HG02938 (cell line): Measurements from ENCODE around the gene ZNF414.
"Not testable (repeated sequence)": the region's sequence is repeated elsewhere in the genome, so short reads cannot be mapped to it uniquely, and the experiment has no call there.

ENCODE experiments used
- ATAC-seq: cut with Tn5 transposase; IDR thresholded peaks from one replicate; pipeline ENCODE4 v1.9.1; 2021; ENCODE audit warnings: mild to moderate bottlenecking, moderate library complexity; ENCODE audit not compliant: unreplicated experiment

ZNF414 gene

DNA sequence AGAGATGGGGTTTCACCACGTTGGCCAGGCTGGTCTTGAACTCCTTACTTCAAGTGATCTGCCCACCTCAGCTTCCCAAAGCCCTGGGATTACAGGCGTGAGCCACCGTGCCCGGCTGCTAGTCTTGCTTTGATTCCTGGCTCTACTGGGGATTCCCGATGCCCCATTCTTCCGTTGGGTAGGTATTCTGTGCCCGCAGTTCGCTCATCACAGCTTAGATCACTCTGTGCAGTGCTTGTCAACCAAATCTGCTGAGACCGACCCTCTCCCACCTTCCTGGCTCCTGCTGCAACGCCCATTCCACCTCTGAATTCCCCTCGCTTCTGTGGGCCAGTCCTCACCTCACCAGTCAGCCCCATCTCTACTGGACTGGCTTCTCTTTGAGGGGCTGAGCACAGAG is 4.6 kb upstream of the ZNF414 start:
- ATAC-seq, result no peak

DNA sequence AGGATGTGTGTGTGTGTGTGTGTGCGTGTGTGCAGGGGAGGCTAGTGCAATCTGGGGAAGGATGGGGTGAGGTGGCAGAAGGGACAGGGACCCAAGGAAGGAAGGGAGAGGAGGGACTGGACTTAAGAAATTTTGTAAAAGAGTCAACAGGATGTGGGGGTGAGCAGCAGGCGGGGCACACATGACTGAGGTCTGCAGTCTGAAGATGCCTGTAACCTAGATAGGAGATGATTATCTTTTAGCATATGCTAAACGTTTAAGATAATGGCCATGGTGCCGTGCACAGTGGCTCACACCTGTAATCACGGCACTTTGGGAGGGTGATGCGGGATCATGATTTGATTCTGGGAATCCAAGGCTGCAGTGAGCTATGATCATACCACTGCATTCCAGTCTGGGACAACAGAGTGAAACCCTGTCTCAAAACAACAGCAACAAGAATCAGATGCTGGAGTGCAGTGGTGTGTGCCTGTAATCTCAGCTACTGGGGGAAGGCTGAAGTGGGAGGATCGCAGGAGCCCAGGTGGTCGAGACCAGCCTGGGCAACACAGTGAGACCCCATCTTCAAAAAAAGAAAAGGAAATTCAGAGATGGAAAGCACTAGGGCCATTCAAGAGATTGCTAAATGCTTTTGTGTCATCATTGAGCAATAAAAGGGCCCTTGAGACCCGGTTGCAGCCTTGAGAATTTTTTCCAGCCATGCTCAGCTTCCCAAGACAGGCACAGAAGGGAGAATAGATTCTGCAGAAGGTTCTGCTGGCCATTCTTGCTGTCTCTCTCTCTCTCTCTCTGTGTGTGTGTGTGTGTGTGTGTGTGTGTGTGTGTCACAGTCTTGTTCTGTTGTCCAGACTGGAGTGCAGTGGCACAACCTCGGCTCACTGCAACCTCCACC is 3.8 kb upstream of the ZNF414 start:
- ATAC-seq, result no peak

DNA sequence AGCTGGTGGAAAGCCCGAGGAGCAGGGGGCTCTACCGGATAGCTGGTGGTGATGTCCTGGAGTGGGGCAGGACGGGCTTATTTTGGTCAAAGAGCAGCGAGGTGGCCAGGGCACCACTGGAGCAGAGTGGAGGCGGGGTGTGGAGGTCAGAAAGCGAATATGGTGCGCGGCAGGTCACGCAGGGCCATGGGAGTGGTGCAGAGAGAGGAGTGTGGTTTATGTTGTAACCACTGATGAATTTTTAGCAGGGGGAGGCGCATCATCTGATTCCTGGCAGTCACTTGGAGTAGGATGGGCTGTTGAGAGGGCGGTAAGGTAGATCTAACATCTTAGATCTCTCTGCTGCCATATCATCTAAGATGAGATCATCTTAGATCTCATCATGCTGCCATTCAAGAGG is 1.4 kb upstream of the ZNF414 start:
- ATAC-seq, result no peak

DNA sequence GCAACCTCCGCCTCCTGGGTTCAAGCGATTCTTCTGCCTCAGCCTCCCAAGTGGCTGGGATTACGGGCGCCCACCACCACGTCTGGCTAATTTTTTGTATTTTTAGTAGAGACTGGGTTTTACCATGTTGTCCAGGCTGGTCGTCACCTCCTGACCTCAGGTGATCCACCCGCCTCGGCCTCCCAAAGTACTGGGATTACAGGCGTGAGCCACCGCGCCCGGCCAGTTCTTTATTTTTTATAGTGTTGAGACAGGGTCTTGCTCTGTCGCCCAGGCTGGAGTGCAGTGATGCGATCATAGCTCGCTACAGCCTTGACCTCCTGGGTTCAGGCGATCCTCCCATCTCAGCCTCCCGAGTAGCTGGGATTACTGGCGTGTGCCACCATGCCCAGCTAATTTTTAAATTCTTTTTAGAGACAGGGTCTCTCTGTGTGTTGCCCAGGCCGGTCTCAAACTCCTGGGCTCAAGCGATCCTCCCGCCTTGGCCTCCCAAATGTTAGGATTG is 590 bp upstream of the ZNF414 start:
- ATAC-seq, result not testable (repeated sequence)

DNA sequence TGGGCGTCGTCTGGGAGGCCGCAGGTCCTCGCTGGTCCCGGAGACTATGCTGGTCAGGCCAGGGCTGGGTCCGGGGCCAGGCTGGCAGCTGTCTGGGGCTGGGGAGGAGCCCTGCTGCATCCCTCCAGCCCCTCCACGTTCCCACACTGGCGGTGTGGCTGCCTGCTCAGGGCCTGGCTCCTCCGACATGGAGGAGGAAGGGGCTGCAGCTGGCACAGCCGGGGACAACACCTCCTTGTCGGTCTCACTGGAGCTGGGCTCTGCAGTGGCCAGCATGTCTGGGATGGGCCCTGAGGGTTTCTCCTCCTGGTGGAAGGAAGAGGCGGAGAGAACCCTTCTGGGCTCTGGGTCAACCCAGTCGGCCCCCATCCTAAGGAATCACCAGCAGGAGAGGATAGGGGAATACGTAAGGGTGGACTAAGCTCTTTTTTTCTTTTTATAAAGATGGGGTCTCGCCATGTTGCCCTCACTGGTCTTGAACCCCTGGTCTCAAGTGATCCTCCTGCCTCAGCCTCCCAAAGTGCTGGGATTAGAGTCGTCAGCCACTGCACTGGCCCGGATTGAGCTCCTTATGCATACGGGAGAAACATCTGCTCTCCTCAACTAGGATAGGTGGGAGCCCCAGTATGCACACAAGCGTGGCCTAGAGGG is 806 bp downstream of the ZNF414 start:
- ATAC-seq, result no peak

DNA sequence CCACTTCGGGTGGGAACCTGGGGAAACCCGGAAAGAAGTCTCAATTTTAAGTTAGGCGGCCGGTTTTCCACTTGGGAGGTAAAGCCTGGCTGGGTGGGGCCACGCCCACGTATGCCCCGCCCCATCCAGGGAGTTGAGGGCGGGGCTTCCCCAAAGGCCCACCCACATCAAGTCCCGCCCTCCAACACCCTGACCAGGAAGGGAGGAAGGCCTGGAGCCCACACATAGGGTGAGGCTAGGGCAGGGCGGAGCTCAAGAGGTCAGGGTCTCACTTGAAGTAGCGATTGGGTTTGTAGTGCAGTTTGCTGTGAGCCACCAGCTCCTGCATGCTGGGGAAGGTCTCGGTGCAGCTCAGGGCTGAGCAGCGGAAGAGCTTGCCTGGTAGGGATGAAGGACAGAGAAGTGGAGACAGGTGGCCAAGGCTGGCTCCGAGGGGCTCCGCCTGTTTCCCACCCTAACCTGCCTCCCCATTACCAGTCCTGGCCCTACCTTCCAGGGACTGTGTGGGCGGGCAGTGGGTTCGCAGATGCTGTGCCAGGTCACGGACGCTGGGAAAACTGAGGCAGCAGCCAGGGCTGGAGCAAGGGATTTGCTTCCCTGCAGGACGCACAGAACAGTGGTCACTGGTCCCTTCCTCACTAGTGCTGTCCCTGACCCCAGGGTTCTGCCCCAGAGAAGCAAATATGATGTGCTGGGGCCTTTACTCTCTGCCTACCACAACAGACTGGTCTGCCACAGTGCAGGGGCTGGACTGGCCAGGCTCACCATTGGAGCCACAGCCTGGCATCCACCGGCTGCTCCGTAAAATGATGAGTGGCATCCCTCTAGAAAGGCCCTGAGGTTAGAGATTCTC is 1.6 kb downstream of the ZNF414 start:
- no peak for ATAC-seq

DNA sequence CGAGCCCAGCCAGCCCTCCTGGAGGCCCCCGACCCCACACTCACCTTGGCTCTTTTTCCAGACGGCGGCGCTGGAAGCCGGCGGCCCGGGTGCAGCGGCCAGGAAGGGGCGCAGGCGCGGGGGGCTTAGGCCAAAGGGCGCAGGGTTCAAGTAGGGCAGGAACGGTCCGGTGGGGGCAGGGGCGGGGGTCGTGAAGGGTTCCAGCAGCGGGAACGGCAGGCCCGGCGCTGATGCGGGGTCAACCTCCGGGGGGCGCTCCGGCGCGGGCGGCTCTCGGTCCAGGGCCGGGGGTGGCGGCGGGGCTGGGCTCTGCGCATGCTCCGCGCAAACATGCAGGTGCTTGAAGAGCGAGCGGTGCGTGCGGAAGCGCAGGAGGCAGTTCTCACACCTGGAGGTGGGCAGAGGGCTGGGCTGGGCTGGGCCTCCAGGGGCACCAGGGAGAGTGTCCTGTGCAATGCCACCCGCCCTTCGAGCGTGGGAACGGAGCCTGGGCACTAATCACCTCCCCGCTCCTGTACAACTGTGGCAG is 2.3 kb downstream of the ZNF414 start:
- ATAC-seq, result no peak

DNA sequence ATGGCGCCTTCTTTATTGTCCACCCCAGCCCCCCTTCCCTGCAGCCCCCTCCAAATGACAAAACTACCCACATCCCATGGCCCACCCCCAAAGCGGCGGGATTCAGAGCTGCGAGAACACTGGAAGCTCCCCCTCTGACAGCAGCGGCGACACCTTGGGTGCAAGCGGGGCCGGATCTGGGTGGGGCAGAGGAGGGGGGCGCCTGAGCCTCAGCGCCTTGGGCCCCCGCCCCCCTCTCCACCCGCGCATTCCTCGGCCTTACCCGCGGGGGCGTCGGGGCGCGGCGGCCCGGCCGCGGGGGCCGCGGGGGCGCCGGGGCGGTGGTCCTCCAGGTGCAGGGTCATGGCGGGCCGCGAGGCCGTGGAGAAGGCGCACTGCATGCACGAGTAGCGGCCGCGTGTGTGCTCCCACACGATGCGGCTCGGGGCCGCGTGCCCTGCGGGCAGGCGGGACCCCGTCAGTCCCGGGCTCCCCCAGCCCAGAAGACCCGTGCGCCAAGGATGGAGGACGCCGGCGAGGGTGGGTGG is 3.3 kb downstream of the ZNF414 start:
- ATAC-seq, result no peak

DNA sequence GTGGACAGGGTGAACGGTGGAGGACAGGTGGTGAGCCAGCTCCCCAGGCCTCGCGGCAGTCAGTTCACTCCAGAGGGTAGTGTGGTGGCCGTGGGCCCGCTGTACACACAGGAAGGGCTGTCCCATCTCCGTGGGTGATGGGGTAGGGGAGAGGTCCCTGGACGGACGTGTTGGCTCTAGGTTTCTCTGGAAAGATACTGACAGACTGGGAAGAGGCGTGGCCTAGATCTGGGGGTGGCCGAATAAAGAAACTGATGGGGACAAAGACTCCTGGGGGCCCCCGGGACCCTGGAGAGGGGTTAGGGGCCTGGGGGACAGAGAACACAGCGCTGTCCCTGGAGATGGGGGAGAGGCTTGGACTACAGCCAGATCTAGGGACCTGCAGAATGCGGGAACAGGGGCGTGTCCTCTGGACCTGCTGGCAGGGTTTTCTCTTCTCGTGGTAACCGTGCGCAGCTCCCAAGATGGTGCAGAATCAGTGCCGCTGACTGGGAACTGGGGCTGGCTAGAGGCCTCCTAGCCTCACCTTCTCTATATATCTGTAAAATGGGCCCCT is 7.5 kb downstream of the ZNF414 start:
- ATAC-seq, result no peak

DNA sequence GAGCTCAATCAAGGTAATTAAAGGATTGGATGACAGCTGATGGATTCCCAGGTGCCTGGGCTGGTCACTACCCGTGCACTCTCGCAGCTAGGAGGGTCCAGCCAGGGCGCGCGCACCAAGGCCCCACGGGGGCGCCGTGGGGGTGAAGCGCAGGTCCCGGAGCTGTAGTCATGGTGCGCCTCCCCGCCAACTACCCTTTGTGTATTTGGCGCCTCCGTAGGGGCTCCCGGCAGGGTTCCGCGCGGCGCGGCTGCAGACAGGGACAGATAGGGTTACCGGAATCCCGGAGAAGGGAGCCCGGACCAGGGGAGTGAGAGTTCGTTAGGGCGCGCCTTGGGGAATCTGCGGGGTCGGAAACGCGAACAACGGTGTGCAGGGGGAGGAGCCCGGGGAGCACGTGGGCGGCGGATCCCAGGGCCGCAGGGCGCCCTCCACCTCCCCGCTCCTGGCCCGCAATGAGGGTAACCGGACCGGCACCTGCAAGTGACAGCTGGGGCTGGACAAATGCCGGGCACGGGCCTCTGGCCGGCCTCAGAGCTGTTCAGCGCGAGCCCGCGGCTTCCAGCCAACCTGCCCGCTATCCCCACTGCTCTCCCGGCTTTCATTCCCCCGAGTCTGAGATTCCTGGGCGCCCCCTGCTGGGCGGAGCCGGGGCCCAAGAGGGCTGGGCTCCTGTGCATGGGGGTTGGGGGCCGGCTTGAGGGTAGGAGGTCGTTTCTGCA is 8.1 kb downstream of the ZNF414 start:
- no peak for ATAC-seq

DNA sequence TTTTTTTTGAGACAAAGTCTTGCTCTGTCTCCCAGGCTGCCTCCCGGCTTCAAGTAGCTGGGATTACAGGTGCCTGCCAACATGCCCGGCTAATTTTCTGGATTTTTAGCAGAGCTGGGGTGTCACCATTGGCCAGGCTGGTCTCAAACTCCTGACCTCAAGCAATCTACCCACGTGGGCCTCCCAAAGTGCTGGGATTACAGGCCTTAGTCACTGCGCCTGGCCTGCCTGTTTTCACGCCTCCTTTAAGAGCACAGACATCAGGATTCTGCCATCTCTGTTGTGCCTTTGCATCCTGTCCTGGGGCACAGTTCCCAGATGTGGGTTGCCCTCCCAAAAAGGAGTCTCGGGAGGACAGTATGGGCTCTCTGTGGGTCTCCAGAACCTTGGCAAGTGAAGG is 9.0 kb downstream of the ZNF414 start:
- no peak for ATAC-seq

DNA sequence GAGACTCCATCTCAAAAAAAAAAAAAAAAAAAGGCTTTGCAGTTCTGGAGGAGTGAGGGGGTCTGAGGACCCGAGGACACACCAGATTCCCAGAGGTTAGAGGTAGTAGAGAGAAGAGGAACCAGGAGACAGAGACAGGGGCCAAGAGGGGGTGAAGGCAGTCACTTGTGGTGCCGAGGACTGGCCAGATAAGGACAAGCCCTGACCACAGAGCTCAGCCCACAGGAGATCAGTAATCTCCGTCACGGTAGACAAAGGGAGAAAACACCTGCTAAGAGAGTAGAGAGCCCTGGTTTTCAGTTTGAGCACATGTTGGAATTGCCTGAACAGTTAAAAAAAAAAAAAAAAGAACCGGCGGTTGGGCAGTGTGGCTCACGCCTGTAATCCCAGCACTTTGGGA is 9.8 kb downstream of the ZNF414 start:
- ATAC-seq, result no peak

DNA sequence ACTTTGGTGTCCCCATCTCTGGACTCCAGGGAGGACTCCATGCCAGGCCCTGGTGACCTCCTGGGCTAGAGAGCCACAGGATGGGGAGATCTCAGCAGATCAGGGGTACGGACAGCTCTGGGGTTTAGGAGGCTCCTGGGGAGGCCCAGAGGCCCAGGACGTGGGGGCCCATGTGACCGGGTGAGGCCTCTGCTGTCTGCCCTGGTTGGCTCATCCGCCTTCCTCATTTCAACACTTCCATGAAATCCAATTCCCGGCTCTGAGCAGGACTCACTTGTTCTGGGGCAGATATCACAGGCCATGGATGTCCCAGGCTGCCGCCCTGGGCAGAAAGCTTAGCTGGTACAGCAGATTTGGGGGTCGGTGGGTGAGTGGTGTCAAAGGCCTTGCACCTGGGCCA is 10.5 kb downstream of the ZNF414 start:
- ATAC-seq, result no peak

DNA sequence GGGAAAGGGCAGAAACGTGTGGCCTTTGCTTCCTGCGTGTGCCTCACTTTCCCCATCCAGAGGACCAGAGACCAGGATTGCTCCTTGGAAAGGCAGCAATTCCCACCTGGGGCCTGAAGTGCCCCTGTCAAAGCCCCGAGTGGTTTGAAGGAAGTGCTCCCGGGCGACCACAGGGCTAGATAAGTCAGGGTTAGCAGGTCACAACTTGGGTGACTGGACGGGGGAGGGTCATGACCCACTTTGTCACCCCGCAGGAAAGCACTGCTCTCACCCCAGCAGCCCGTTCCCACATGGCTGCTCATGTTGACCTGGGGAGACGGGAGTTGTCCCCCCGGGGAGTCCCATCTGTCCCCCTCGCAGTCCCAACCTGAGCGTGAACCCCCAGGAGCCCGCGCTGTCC is 12.0 kb downstream of the ZNF414 start:
- no peak for ATAC-seq

DNA sequence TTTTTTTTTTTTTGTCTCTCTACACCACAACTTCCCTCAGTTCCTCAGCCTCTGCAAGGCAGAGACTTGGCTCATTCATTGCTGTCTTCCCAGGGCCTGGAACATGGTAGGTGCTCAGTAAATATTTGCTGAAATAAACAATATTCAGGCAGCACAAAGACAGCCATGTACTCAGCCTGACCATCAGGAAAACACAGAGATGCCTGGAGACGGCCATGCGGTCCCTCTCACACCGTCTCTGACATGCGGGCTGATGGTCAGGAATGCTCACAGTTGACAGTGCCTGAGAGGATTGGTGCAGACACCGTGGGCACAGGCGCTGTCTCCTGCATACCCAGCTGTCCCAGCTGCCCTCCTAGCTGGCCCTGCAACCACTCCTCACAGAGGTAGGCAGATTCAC is 12.5 kb downstream of the ZNF414 start:
- ATAC-seq, result no peak

DNA sequence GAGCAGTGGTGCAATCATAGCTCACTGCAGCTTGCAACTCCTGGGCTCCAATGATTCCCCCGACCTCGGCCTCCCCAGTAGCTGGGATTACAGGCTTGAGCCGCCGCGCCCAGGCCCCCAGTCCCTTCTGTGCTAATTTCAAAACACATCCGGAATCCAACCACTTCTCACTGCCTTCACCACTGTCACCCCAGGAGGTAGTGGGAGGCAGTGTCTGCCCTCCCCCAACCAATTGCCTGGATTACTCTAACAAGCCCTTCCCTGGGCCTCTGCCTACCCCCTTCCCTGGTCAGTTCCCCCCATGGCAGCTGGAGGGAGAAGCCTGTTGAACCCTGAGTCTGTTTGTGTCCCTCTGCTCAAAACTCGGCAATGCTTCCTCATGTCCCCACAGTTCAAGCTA is 13.8 kb downstream of the ZNF414 start:
- no peak for ATAC-seq

DNA sequence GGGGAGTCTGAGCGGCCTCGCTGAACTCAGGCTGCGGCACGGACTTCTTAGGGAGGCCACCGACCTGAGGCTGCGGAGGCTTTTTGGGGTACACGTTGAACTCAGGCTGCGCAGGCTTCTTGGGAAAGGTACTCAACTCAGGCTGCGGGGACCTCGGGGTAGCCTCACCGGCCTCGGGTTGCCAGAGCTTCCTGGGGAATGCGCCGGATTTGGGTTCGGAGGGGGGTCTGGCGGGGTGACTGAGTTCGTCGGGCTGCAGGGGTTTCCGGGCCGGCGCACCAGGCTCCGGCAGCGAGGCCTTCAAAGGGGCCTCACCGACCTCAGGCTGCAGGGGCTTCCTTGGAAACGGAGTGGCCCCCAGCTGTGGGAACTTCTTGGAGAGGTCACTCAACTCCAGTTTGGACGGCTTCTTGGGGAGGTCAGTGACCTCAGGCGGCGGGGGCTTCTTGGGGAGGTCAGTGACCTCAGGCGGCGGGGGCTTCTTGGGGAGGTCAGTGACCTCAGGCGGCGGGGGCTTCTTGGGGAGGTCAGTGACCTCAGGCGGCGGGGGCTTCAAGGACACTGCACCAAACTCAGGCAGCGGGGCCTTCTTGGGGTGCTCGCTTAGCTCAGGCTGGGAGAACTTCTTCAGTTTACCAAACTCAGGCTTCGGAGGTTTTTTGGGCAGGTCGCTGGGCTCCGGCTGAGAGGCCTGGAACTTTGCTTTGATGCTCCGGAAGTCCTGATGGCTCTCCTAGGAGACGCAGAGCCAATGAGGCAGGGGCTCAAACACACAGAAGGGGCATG is 14.7 kb downstream of the ZNF414 start:
- ATAC-seq, result no peak

DNA sequence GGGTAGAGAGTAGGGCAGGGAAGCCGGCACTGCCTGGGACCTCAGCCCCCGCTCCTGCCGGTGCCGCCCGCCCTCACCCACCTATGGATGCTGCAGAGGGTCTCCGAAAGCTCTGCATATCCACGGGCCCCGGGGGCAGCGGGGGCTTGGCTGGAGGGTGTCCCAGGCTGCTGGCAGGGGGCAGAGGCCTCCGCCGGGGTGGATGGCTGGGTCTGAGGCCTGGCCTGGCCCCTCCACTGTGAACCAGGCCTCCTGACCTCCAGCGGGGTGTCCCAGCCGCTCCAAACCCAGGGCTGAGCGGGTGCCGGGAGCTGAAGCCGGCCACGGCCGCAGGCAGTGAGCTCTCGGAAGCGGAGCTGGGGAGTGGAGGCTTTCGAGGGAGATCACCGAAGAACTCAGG is 15.7 kb downstream of the ZNF414 start:
- no peak for ATAC-seq

DNA sequence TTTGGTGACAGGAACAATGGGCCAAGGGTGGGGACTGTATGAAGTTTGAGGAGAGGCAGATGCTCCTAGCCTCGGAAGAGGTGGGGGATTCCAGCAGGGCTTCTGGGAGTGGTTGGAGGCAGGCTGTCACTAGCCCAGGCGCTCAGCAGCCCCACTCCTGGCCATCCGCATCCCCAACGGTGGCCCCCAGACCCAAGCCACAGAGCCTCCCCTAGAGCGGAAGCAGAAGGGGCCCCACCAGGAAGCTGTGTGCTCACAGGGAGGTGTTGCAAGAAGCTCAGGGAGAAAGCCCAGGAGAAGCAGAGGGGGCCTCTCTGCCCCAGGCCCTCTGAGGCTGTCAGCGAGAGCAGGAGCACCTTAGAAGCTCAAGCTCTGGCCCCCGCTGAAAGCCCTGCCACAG is 19.8 kb downstream of the ZNF414 start:
- ATAC-seq, result no peak
